Progenitor cell of endocrine pancreas (in vitro differentiated cells): ENCODE results near the gene GBP3. TPM values are rescaled to one million over a fixed set of nuclear protein-coding genes. Genes with fewer than 3 reads are reported as not detected.
"Not testable (repeated sequence)": the region's sequence is repeated elsewhere in the genome, so short reads cannot be mapped to it uniquely, and the experiment has no call there.

Source experiments
- DNase-seq: peaks from one replicate; pipeline ENCODE4 v3.0.0; 2021; ENCODE audit warnings: low spot score; ENCODE audit not compliant: unreplicated experiment
- H3K27ac Mint-ChIP-seq: 2 replicates; pipeline ENCODE4 v1.8.0; 2021; ENCODE audit warnings: mild to moderate bottlenecking, moderate library complexity, mixed read lengths
- H3K27me3 Mint-ChIP-seq: 2 replicates; pipeline ENCODE4 v1.8.0; 2021; ENCODE audit warnings: mixed read lengths
- H3K36me3 Mint-ChIP-seq: 2 replicates; pipeline ENCODE4 v1.8.0; 2022; ENCODE audit warnings: mixed read lengths; ENCODE audit not compliant: insufficient read depth
- H3K4me1 Mint-ChIP-seq: 2 replicates; pipeline ENCODE4 v1.8.0; 2021; ENCODE audit warnings: low read depth, mixed read lengths
- H3K4me3 Mint-ChIP-seq: 2 replicates; pipeline ENCODE4 v1.8.0; 2021; ENCODE audit warnings: low read depth, mild to moderate bottlenecking, moderate library complexity, mixed read lengths
- H3K9me3 Mint-ChIP-seq: 2 replicates; pipeline ENCODE4 v1.8.0; 2021; ENCODE audit warnings: low read depth, mixed read lengths
- CTCF ChIP-seq: fragments of 200-600 bp; sonication (generic); IDR thresholded peaks from one replicate; pipeline ENCODE4 v1.5.0; 2021; ENCODE audit warnings: antibody characterized with exemption, mild to moderate bottlenecking; ENCODE audit not compliant: unreplicated experiment
- total RNA-seq: library from RNA; stranded (reverse); gene quantifications from 2 replicates; pipeline ENCODE4 v1.2.1, GENCODE V29; 2021

The GBP3 gene
- total RNA-seq, 1 donor from 2014 or later = not detected

GRCh38 chr1:89037186-89037585, 14.5 kb upstream of the GBP3 start:
- Mint-ChIP-seq H3K9me3 (peaks cover 3% of the 10 kb centered on the region), H3K4me1 (no peaks in the 10 kb centered on the region), H3K36me3 (no peaks in the 10 kb centered on the region), H3K4me3 (no peak overlapping the region), H3K27ac (no peak overlapping the region), H3K27me3 (peaks cover 3% of the 10 kb centered on the region)
- no peak for DNase-seq
- TF ChIP-seq CTCF = no peak

GRCh38 chr1:89035080-89035479, 12.4 kb upstream of the GBP3 start:
- H3K36me3 Mint-ChIP-seq = no peaks in the 10 kb centered on the region
- TF ChIP-seq CTCF = no peak
- peaks cover 10% of the 10 kb centered on the region for H3K9me3 Mint-ChIP-seq

GRCh38 chr1:89034004-89034403, 11.3 kb upstream of the GBP3 start:
- H3K27ac Mint-ChIP-seq, H3K4me3 Mint-ChIP-seq, H3K27me3 Mint-ChIP-seq, H3K36me3 Mint-ChIP-seq, H3K4me1 Mint-ChIP-seq, DNase-seq: not testable (repeated sequence)
- H3K9me3 Mint-ChIP-seq = peaks cover 13% of the 10 kb centered on the region

More at GRCh38 chr1:89035080-89035479, 12.4 kb upstream of the GBP3 start:
- no peaks in the 10 kb centered on the region for H3K4me1 Mint-ChIP-seq
- no peak overlapping the region for H3K4me3 Mint-ChIP-seq
- DNase-seq = no peak
- peaks cover 3% of the 10 kb centered on the region for H3K27me3 Mint-ChIP-seq
- H3K27ac Mint-ChIP-seq = no peak overlapping the region

GRCh38 chr1:89029051-89029450, 6.4 kb upstream of the GBP3 start:
- H3K4me1 Mint-ChIP-seq, H3K27me3 Mint-ChIP-seq, H3K27ac Mint-ChIP-seq, H3K4me3 Mint-ChIP-seq, DNase-seq, H3K36me3 Mint-ChIP-seq: not testable (repeated sequence)
- H3K9me3 Mint-ChIP-seq = peaks cover 19% of the 10 kb centered on the region

- H3K4me1 Mint-ChIP-seq = peaks cover 9% of the 10 kb centered on the region
- H3K4me3 Mint-ChIP-seq = no peak overlapping the region
- H3K27ac Mint-ChIP-seq = no peak overlapping the region
- TF ChIP-seq CTCF = no peak
- H3K27me3 Mint-ChIP-seq = no peaks in the 10 kb centered on the region
- no peaks in the 10 kb centered on the region for H3K36me3 Mint-ChIP-seq
- no peak for DNase-seq
- H3K9me3 Mint-ChIP-seq = peaks cover 19% of the 10 kb centered on the region
These were observed 3.3 kb upstream of the GBP3 start for GRCh38 chr1:89025928-89026327.

GRCh38 chr1:89023026-89023425, 360 bp upstream of the GBP3 start:
- Mint-ChIP-seq H3K4me3 (no peak overlapping the region), H3K27ac (no peak overlapping the region), H3K36me3 (no peaks in the 10 kb centered on the region), H3K27me3 (no peaks in the 10 kb centered on the region), H3K4me1 (peaks cover 13% of the 10 kb centered on the region), H3K9me3 (peaks cover 10% of the 10 kb centered on the region)
- TF ChIP-seq CTCF = no peak
- DNase-seq = no peak

- not testable (repeated sequence) for DNase-seq, H3K9me3 Mint-ChIP-seq, H3K4me3 Mint-ChIP-seq, H3K36me3 Mint-ChIP-seq, H3K27me3 Mint-ChIP-seq, H3K27ac Mint-ChIP-seq
- peaks cover 13% of the 10 kb centered on the region for H3K4me1 Mint-ChIP-seq
These were observed 4.3 kb downstream of the GBP3 start for GRCh38 chr1:89018318-89018717.
